Nephron (organoid): ENCODE measurements around the gene EIF3A.

Experiments
- H3K27ac Mint-ChIP-seq, 3 experiments: 2 replicates each; pipeline ENCODE4 v1.8.0; 2020; ENCODE audit warnings: mixed read lengths in 3 of 3, mild to moderate bottlenecking in 2 of 3, moderate library complexity in 1 of 3
- H3K27me3 Mint-ChIP-seq: 2 replicates; pipeline ENCODE4 v1.8.0; 2021; ENCODE audit warnings: low read depth, mild to moderate bottlenecking, moderate library complexity, mixed read lengths
- H3K36me3 Mint-ChIP-seq: 2 replicates; pipeline ENCODE4 v1.8.0; 2020; ENCODE audit warnings: low read depth, mixed read lengths
- H3K4me1 Mint-ChIP-seq: 2 replicates; pipeline ENCODE4 v1.8.0; 2020; ENCODE audit warnings: mixed read lengths
- H3K4me3 Mint-ChIP-seq, 3 experiments: 2 replicates each; pipeline ENCODE4 v1.8.0; 2020; ENCODE audit warnings: mild to moderate bottlenecking in 3 of 3, mixed read lengths in 3 of 3, moderate library complexity in 2 of 3
- H3K9me3 Mint-ChIP-seq: 2 replicates; pipeline ENCODE4 v1.8.0; 2020; ENCODE audit warnings: mixed read lengths
- CTCF ChIP-seq, 3 experiments: fragments of 200-600 bp; sonication (generic); IDR thresholded peaks; one replicate each; pipeline ENCODE4 v1.5.0; 2021; ENCODE audit warnings: antibody characterized with exemption in 3 of 3; ENCODE audit not compliant: unreplicated experiment in 3 of 3

Gene EIF3A

DNA sequence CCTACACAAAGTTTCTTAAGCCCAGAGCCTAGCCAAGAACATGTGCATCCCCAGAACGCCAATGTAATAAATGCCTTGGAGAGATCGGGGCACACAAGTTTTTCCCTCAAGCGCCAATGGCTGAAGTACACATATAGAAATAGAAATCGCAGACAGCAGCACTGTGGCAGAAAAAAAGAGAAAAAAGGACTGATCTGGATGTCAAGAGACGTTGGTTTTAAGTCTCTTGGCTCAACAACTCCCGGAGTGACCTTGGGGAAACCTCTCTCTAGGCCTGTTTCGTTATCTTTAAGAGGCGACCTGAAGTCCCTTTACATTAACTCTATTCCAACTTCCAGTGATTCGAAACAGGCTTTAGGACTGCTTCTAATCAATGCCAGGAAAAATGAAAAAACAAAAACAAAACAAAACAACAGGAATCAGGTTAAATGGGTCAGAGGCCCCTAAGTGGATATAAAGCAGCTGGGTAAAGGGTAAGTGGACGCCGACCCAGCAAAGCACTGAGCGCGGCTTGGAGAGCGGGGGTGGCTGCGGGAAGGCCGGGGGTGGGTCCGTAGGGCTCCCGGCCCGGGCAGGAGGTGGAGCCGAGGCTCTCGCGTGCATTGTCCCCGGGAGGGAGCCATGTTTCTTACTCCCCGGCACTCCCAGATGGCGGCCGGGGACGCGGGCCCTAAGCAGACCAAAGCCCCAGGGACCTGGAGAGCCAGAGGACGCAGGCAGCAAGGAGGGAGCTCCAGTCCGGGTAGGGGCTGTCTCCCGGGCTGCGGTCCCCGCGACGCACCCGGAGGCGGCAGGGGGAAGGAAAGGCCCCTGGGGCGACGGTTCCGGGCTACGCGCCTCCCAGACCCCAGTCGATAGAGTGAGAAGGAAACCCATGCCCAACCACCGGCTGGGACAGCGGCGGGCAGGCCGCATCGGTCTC lies 757 bp downstream of the EIF3A start:
- peak overlapping the region; percentile 98 to 100 (median 98) for H3K4me3 Mint-ChIP-seq
- TF ChIP-seq CTCF (IDR thresholded peaks at IDR 0.05; ENCODE audit: unreplicated experiment in 3 of 3): no peak
- no peaks in the 10 kb centered on the region for H3K9me3 Mint-ChIP-seq
- peaks cover 20% of the 10 kb centered on the region for H3K4me1 Mint-ChIP-seq
- no peaks in the 10 kb centered on the region for H3K27me3 Mint-ChIP-seq
- H3K27ac Mint-ChIP-seq: peak overlapping the region; percentile 94 to 99 (median 98)
- H3K36me3 Mint-ChIP-seq: peaks cover 16% of the 10 kb centered on the region

- H3K36me3 Mint-ChIP-seq: peaks cover 21% of the 10 kb centered on the region
- H3K4me1 Mint-ChIP-seq: peaks cover 20% of the 10 kb centered on the region
- H3K27me3 Mint-ChIP-seq: no peaks in the 10 kb centered on the region
- TF ChIP-seq CTCF (IDR thresholded peaks at IDR 0.05; ENCODE audit: unreplicated experiment in 3 of 3): no peak
- peak overlapping the region; percentile 6 to 99 (median 94) for H3K27ac Mint-ChIP-seq
- no peaks in the 10 kb centered on the region for H3K9me3 Mint-ChIP-seq
- peak overlapping the region; percentile 98 to 100 (median 98) for H3K4me3 Mint-ChIP-seq
These were observed 2.0 kb downstream of the EIF3A start for GRCh38 chr10:119078422-119079179.

GRCh38 chr10:119073584-119073983 lies 7.0 kb downstream of the EIF3A start:
- H3K36me3 Mint-ChIP-seq: peaks cover 63% of the 10 kb centered on the region
- no peak overlapping the region for H3K27ac Mint-ChIP-seq
- H3K27me3 Mint-ChIP-seq: no peaks in the 10 kb centered on the region
- TF ChIP-seq CTCF (IDR thresholded peaks at IDR 0.05; ENCODE audit: unreplicated experiment in 3 of 3): no peak
- peaks cover 5% of the 10 kb centered on the region for H3K4me1 Mint-ChIP-seq
- H3K9me3 Mint-ChIP-seq: no peaks in the 10 kb centered on the region
- H3K4me3 Mint-ChIP-seq: no peak overlapping the region

DNA sequence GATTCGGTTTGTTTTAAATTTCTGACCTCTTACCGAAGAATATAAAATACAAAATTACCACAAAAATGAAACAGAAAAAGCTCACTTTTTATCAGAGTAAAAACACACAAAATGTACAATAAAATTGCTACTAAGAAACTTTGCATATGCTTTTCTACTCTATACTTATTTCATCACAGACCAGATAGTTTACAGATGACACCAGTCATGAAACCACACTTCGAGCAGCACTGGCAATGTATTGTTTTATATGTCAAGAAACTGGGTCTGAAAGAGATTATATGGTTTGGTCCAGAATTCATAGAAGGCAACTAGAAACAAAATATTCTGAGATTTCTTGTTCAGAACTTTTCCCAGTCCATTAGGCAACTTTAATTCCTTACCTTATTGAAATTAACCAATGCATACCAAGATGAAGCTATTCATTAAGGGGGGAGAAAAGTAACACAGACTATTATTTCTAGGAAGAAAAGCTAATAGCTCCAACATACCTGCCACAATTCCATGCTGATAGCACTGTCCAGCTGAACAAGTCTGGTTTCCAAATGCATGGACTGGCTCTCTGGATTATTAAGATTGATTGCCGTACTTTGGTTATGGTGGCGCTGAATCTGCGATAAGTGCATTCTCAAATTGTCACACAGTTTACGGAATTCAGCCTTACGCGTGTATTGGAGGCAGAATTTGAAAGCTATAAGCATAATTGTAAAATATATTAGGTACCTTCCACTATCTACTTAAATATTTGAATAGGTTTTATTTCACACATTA lies 10.0 kb downstream of the EIF3A start:
- Mint-ChIP-seq H3K4me1 (no peaks in the 10 kb centered on the region), H3K4me3 (no peak overlapping the region), H3K36me3 (peaks cover 81% of the 10 kb centered on the region), H3K27me3 (no peaks in the 10 kb centered on the region), H3K27ac (no peak overlapping the region), H3K9me3 (no peaks in the 10 kb centered on the region)
- TF ChIP-seq CTCF (IDR thresholded peaks at IDR 0.05; ENCODE audit: unreplicated experiment in 3 of 3): no peak

DNA sequence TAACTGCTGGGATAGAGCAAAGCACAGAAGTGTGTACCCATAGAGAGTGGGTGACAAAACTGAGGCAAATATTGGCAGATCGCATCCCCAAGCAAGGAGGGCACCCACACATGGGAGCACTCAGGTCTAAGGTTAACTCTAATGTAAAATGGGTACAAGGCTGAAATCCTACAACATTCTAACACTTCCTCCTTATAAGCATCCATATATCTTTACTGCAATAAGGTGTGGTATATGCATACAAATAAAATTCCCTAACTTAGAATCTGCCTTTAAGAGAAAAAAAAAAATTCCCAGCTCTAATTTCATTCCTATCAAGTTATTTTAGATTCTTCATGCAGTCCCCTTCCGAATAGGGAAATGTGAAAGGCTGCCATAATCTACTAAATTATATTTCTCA lies 18.7 kb downstream of the EIF3A start:
- H3K27ac Mint-ChIP-seq: no peak overlapping the region
- H3K9me3 Mint-ChIP-seq: no peaks in the 10 kb centered on the region
- H3K4me3 Mint-ChIP-seq: no peak overlapping the region
- H3K27me3 Mint-ChIP-seq: no peaks in the 10 kb centered on the region
- no peak for TF ChIP-seq CTCF (IDR thresholded peaks at IDR 0.05; ENCODE audit: unreplicated experiment in 3 of 3)
- H3K36me3 Mint-ChIP-seq: peaks cover 91% of the 10 kb centered on the region
- no peaks in the 10 kb centered on the region for H3K4me1 Mint-ChIP-seq
